Measurements from ENCODE around the gene PRDX4.
"Not testable (repeated sequence)": the region's sequence is repeated elsewhere in the genome, so short reads cannot be mapped to it uniquely, and the experiment has no call there.

Gene PRDX4
- 10.6 to 13.0 reads per million in 2 donors for total RNA-seq

DNA sequence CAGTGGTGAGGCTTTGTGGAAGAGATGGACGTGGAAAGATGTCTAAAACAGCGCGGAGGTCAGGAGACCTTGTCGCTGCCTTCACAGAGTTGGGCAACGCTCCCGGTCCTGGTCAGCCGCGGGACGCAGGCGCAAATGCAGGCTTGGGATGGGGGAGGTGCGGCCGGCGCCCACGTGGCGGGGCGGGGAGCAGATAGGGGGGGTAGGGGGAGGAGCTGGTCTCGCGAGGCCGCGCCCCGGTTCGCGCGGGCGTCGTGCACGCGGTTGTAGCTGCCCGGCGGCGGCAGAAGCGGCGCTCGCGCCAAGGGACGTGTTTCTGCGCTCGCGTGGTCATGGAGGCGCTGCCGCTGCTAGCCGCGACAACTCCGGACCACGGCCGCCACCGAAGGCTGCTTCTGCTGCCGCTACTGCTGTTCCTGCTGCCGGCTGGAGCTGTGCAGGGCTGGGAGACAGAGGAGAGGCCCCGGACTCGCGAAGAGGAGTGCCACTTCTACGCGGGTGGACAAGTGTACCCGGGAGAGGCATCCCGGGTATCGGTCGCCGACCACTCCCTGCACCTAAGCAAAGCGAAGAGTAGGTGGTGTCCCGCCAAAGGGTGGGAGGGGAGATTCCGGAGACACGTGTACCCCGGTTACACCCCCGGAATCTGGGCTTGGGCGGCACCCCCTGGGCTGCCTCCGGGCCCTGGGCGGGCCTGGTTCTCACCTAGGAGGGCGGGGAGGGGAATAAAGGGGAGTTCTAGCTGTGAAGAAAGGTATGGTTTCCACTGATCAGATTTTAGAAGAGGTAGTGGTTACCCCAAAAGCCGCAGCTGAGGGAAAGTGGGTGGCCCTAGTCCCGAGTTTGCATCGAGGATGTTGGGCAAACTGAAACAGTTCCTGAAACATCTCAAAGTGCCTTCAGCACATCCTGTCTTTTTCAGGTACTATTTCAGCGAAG, at the start of gene PRDX4:
TSS of gene PRDX4 (plus strand) at position 255 of the 939 bp plus-strand sequence. CDS start at position 333, 78 bp downstream.
- DNase-seq: peak; percentile 62

GRCh38 chrX:23621621-23622265, 45.5 kb upstream of the PRDX4 start:
- no peak for DNase-seq

GRCh38 chrX:23623797-23624196, 43.5 kb upstream of the PRDX4 start:
- no peak for DNase-seq

- DNase-seq: no peak
Measured at GRCh38 chrX:23626651-23627050, 40.6 kb upstream of the PRDX4 start.

DNA sequence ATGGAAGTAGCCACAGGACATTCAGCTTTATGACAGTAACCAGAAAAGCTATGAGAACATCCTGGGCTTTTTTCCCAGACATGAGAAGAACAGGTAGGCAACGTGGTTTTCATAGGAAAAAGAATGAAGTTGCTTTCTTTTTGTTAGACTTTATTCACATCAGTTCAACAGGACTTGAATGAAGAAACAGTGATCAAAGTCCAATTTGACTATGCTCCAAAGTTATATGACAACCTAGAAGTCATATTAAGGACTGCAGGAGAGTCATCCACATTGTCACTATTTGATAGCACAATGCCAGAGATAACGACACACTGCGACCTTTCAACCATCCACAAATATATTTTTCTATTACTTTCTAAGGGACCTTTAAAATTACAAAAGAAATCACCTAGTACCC, 39.2 kb upstream of the PRDX4 start:
- no peak for DNase-seq

- no peak for DNase-seq
Measured at GRCh38 chrX:23631136-23631535, 36.2 kb upstream of the PRDX4 start.

DNA sequence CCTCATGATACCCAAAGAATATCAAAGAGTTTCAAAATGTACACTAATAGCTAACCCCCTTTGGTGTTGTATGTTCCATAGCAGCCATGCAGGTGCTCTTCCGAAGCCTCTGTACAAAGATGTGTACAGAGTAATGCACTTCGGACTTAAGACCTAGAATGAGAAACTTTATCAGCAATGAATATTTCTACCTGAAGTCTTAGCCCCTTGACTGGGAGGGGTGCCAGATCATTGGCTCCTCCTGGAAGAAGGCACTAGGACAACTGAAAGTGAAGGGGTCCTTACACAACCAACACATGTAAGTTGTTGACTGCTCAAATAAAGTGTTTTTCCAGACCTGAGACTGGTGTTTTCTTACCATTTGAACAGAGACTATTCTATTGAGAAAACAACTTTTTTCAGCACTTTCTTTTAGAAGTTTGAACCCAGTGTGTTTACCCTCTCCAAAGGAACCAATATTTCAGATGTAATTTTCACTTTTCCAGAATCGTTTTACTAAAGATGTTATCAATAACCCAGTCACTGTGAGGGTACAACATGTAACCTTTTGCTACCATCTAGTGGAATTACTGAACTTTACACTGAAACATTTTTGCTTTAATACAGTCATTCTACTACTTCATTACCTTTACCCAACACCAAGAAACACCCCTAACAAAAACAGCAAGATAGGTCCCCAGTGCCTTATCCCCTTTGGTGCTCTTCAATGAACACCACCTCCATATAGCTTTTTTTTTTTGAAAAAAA, 33.3 kb upstream of the PRDX4 start:
- no peak for DNase-seq

GRCh38 chrX:23637187-23637586, 30.1 kb upstream of the PRDX4 start:
- no peak for DNase-seq

DNA sequence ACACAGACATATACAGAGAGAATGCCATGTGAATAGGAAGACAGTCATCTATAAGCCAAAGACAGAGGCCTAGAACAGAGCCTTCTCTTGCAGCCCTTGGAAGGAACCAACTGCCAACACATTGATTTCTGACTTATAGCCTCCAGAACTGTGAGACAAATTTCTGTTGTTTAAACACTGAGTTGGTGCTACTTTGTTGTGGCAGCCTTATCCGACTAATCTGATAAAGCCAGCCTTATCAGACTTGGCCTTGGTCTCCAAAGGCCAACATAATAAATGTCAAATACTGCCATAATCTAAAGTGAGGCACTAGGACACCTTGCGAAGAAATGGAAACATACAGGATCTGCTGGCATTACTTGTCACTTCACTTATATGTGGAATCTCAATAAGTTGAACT, 24.3 kb upstream of the PRDX4 start:
- DNase-seq: no peak

DNA sequence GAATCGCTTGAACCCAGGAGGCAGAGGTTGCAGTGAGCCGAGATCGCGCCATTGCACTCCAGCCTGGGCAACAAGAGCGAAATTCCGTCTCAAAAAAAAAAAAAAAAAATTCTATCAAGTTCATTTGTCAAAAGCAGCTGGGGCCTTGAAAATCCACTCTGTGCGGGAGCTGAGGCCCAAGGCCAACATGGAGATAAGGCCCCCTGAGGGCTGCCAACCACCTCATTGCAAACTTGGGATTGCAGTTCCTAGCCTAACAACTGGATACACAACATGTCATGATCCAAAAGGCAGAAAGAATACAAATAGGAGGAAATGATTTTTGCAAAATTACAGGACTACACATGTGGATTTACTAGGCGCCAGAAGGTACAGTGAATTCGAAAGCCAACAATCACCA, 22.5 kb upstream of the PRDX4 start:
- DNase-seq: no peak

DNA sequence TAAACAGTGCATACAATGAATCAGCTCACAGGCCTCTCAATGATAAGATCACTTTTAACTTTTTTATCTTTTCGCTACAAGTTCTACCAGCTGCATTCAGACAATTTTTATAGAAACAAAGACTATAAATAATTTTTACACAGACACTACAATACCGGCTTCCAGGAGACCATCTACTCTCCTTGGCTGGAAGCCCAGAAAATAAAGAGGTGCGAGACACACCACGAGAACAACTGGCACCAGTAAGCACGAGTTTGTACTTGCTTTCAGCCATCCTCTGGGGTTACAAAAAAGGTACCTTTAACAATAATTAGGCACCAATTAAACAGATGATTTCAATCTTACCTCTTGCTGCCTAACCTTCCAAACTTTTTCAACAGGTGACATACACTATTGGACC, 11.2 kb upstream of the PRDX4 start:
- no peak for DNase-seq

- DNase-seq: no peak
Measured at GRCh38 chrX:23656684-23657083, 10.6 kb upstream of the PRDX4 start.

GRCh38 chrX:23659339-23659738, 8.0 kb upstream of the PRDX4 start:
- no peak for DNase-seq

GRCh38 chrX:23660083-23660765, 7.1 kb upstream of the PRDX4 start:
- not testable (repeated sequence) for DNase-seq

GRCh38 chrX:23660766-23661132, 6.5 kb upstream of the PRDX4 start:
- no peak for DNase-seq

DNA sequence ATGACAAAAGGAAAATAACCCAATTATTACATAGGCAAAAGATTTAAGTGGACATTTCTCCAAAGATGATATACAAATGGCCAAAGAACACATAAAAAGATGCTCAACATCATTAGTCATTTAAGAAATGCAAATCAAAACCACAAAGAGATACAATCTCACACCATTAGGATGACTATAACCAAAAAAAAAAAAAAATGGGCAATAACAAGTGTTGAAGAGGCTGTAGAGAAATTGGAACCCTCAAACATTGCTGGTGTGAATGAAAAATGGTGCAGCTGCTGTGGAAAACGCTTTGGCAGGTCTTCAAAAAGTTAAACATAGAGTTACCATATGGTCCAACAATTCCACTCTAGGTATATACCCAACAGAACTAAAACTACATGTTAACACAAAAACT, 5.6 kb upstream of the PRDX4 start:
- DNase-seq: no peak

DNA sequence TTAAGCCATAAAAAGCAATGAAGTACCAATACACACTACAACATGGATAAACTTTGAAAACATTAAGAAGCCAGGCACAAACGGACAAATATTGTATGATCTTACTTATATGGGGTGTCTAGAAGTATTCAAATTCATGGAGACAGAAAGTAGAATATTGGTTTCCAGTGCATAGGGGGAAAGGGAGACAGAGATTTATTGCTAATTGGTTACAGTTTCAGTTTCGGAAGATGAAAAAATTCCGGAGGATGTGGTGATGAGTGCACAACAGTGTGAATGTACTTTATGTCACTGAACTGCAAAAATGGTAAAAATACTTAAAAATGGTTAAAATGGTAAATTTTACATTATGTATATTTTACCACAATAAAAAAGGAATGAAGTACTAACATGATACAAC, 5.1 kb upstream of the PRDX4 start:
- DNase-seq: no peak

- no peak for DNase-seq
Measured at GRCh38 chrX:23662853-23663252, 4.4 kb upstream of the PRDX4 start.

DNA sequence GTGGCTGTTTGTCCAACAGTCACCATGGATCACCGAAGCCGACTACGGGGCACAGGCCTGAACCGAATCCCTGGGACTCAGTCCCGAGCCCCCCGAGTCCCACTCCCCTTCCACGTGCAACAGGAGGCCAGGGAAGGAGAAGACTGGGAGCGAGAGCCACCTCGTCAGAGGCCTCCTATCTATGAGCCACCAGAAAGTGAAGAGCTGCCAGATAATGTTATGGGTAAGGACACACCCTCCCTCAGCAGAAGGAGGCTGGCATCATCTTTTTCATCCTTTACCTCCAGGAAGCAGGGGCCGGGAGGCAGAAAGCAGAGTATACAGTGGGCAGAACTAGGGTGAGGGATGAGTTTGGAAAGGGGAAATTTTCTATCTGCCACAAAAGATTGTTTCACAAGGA, 2.8 kb upstream of the PRDX4 start:
- no peak for DNase-seq

DNA sequence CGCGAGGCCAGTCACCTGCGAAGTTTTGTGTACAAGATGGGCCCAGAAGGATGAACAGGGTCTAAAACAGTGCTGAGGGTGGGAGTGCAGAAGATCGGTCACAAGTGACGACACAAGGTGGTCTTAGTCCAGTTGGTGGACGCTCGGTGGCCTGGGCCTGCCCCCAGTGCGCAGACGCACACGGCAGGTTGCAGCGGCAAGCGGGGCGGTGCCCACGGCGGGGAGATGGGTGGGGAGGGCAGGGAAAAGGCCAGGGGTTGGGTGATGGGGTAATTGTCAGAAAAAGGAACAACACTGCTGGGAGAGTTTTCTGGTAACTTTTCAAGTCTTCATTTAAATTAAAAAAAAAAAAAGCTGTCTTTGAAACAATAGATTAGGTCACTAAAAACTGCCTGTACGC, 1.0 kb upstream of the PRDX4 start:
- DNase-seq: no peak

DNA sequence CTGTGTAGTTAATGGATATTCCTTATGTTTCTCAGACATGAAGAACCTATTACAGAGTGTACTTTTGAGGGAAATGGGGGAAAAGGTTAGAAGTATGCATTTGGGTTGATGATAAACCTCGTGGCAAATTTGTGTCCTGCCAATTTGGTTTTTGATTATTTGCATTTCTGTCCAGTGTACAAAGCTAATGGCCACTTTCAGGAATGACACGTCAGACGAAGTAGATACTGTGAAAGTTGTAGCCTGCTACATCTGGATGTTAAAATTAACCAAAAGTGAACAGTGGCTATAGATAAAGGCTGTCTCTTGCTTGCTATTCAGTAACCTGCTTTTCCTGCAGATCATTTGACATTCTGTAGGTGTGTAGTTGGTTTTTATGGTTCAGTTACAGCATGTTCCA, 1.0 kb downstream of the PRDX4 start:
- DNase-seq: no peak

GRCh38 chrX:23670528-23670927, 3.2 kb downstream of the PRDX4 start:
- DNase-seq: no peak

DNA sequence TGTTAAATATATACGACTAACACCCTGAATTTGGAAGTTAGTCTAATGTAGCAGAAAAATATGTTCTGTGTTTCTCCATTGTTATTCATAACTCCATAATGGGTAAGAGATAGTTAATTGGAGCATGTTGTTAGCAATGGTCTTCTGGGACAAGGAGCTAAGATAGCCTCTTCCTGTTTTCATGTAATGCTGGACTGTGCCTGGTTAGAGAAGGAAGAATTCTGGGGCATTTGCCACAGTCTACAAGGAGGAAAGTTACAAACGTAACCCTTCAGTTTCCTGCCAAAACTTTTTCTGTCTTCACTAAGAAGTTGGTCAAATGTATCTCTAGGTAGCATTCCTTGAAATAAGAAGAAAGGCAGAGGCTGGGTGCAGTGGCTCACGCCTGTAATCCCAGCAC, 5.8 kb downstream of the PRDX4 start:
- DNase-seq: no peak
